Liver (tissue), 9 donors: ENCODE results near the gene PDGFD. TPM values are rescaled to one million over a fixed set of nuclear protein-coding genes. Genes with fewer than 3 reads are reported as not detected.

ENCODE experiments used
- DNase-seq: peaks from one replicate; pipeline ENCODE4 v3.0.0-alpha.2; 2017; ENCODE audit warnings: low spot score
- H3K27ac ChIP-seq, 2 donors: one replicate each; pipeline ENCODE4 v1.7.0; 2013; ENCODE audit warnings: inconsistent platforms in 2 of 2, low read length in 2 of 2, control low read depth in 1 of 2, low read depth in 1 of 2, mild to moderate bottlenecking in 1 of 2
- H3K27me3 ChIP-seq, 4 donors: one replicate each; pipeline versions ENCODE4 v1.6.1 to v1.7.0; 2013; ENCODE audit warnings: low read length in 3 of 4, inconsistent platforms in 1 of 4, mild to moderate bottlenecking in 1 of 4, moderate library complexity in 1 of 4; ENCODE audit not compliant: control insufficient read depth in 4 of 4, insufficient read depth in 4 of 4
- H3K36me3 ChIP-seq, 4 donors: one replicate each; pipeline versions ENCODE4 v1.6.1 to v1.7.0; 2013; ENCODE audit warnings: low read length in 3 of 4, mild to moderate bottlenecking in 3 of 4, low read depth in 1 of 4, moderate library complexity in 1 of 4; ENCODE audit not compliant: control insufficient read depth in 4 of 4, insufficient read depth in 3 of 4
- H3K4me1 ChIP-seq, 4 donors: one replicate each; pipeline versions ENCODE4 v1.6.1 to v1.7.0; 2013; ENCODE audit warnings: low read length in 3 of 4, mild to moderate bottlenecking in 3 of 4, moderate library complexity in 1 of 4; ENCODE audit not compliant: control insufficient read depth in 4 of 4, insufficient read depth in 4 of 4
- H3K4me3 ChIP-seq, 3 donors: one replicate each; pipeline versions ENCODE4 v1.6.1 to v1.7.0; 2013; ENCODE audit warnings: low read length in 3 of 3, control low read depth in 1 of 3, low read depth in 1 of 3, mild to moderate bottlenecking in 1 of 3
- H3K9ac ChIP-seq, 2 donors: one replicate each; pipeline ENCODE4 v1.7.0; 2013; ENCODE audit warnings: low read length in 2 of 2, mild to moderate bottlenecking in 2 of 2, moderate library complexity in 2 of 2, control low read depth in 1 of 2, low read depth in 1 of 2
- H3K9me3 ChIP-seq, 4 donors: one replicate each; pipeline versions ENCODE4 v1.6.1 to v1.7.0; 2013; ENCODE audit warnings: low read length in 3 of 4; ENCODE audit not compliant: control insufficient read depth in 4 of 4
- ATF3 ChIP-seq: IDR thresholded peaks from 2 replicates; pipeline ENCODE4 v1.6.1; 2016; ENCODE audit warnings: antibody characterized with exemption
- CTCF ChIP-seq: fragments of 150-350 bp; IDR thresholded peaks from 2 replicates; pipeline ENCODE4 v1.5.1; 2017; ENCODE audit warnings: improper control_type of control experiment, low read depth, low read length; ENCODE audit not compliant: missing input control
- EGR1 ChIP-seq, 2 donors: IDR thresholded peaks; 2 replicates each; pipeline ENCODE4 v1.6.1; 2016 to 2018; ENCODE audit warnings: antibody characterized with exemption in 2 of 2, low read depth in 2 of 2
- FOXA1 ChIP-seq: IDR thresholded peaks from 2 replicates; pipeline ENCODE4 v1.6.1; 2016; ENCODE audit warnings: antibody characterized with exemption
- FOXA2 ChIP-seq: IDR thresholded peaks from 2 replicates; pipeline ENCODE4 v1.6.1; 2016; ENCODE audit warnings: antibody characterized with exemption
- GABPA ChIP-seq, 2 donors: IDR thresholded peaks in 1 of 2; conservative IDR thresholded peaks in 1 of 2; 2 replicates each; pipeline ENCODE4 v1.6.1; 2016; ENCODE audit warnings: antibody characterized with exemption in 2 of 2, mild to moderate bottlenecking in 1 of 2, moderate library complexity in 1 of 2
- HNF4A ChIP-seq, 2 donors: conservative IDR thresholded peaks; 2 replicates each; pipeline ENCODE4 v1.6.1; 2016; ENCODE audit warnings: antibody characterized with exemption in 2 of 2, mild to moderate bottlenecking in 2 of 2
- HNF4G ChIP-seq: IDR thresholded peaks from 2 replicates; pipeline ENCODE4 v1.6.1; 2016; ENCODE audit warnings: antibody characterized with exemption
- JUND ChIP-seq, 2 donors: IDR thresholded peaks; 2 replicates each; pipeline ENCODE4 v1.6.1; 2016; ENCODE audit warnings: antibody characterized with exemption in 2 of 2
- MAX ChIP-seq: IDR thresholded peaks from 2 replicates; pipeline ENCODE4 v1.6.1; 2016; ENCODE audit warnings: antibody characterized with exemption
- NR2F2 ChIP-seq: IDR thresholded peaks from 2 replicates; pipeline ENCODE4 v1.6.1; 2016; ENCODE audit warnings: antibody characterized with exemption
- RAD21 ChIP-seq, 2 donors: IDR thresholded peaks; 2 replicates each; pipeline ENCODE4 v1.6.1; 2016; ENCODE audit warnings: antibody characterized with exemption in 2 of 2, mild to moderate bottlenecking in 2 of 2
- REST ChIP-seq: IDR thresholded peaks from 2 replicates; pipeline ENCODE4 v1.6.1; 2016; ENCODE audit warnings: antibody characterized with exemption, mild to moderate bottlenecking
- RXRA ChIP-seq, 2 donors: IDR thresholded peaks; 2 replicates each; pipeline ENCODE4 v1.6.1; 2017 to 2018; ENCODE audit warnings: antibody characterized with exemption in 2 of 2, mild to moderate bottlenecking in 1 of 2
- SP1 ChIP-seq: IDR thresholded peaks from 2 replicates; pipeline ENCODE4 v1.6.1; 2018; ENCODE audit warnings: antibody characterized with exemption, mild to moderate bottlenecking
- TAF1 ChIP-seq: conservative IDR thresholded peaks from 2 replicates; pipeline ENCODE4 v1.6.1; 2016; ENCODE audit warnings: antibody characterized with exemption, mild to moderate bottlenecking
- YY1 ChIP-seq: IDR thresholded peaks from 2 replicates; pipeline ENCODE4 v1.6.1; 2016; ENCODE audit warnings: antibody characterized with exemption, mild to moderate bottlenecking
- ZBTB33 ChIP-seq: IDR thresholded peaks from 2 replicates; pipeline ENCODE4 v1.6.1; 2016; ENCODE audit warnings: antibody characterized with exemption
- WGBS: extraction: QIAGEN DNeasy Blood & Tissue Kit; methylation state at CpG from one replicate; pipeline ENCODE4 v1.1.7; 2013; 5-methylcytosine and 5-hydroxymethylcytosine counted together
- polyA plus RNA-seq, 2 donors: library from polyadenylated mRNA; stranded (reverse) in 1 of 2; unstranded in 1 of 2; fragments of 200-250 nt in 1 of 2; fragments of >200 nt in 1 of 2; fragmentation: Nextera tagmentation in 1 of 2; extraction: Ambion mirVana in 1 of 2; gene quantifications; one replicate each; pipeline versions ENCODE4 v1.2.1 to v1.2.3, GENCODE V29; 2013 to 2015
- total RNA-seq, 2 donors: library from RNA; depleted of rRNA; stranded (reverse); fragments of >200 nt; gene quantifications; one replicate each; pipeline ENCODE4 v1.2.3, GENCODE V29; 2014
- donor health status: healthy.
- donor health status: healthy.
- donor health status: healthy.
- donor health status: healthy.
- donor health status: healthy.

PDGFD gene
- total and polyA plus RNA-seq, 4 donors = 1.0 to 3.3 (median 2.1) TPM

GRCh38 chr11:103985041-103985440 is 178.9 kb downstream of the PDGFD start:
- H3K9me3 ChIP-seq = peaks cover 0 to 2% (median 0%) of the 10 kb centered on the region in 4 donors
- H3K4me3 ChIP-seq = no peak overlapping the region
- H3K4me1 ChIP-seq = no peaks in the 10 kb centered on the region
- no peak overlapping the region for H3K27ac ChIP-seq
- H3K27me3 ChIP-seq = no peaks in the 10 kb centered on the region
- WGBS = 91% methylated on average over 1 of the region's 1 CpG
- TF ChIP-seq FOXA2 = no peak
- no peak for TF ChIP-seq RAD21 (IDR thresholded peaks at IDR 0.05)
- no peak for TF ChIP-seq FOXA1
- no peak for TF ChIP-seq TAF1
- no peak for TF ChIP-seq HNF4G
- no peak for TF ChIP-seq RXRA (IDR thresholded peaks at IDR 0.05)
- no peak for TF ChIP-seq GABPA (IDR thresholded peaks at IDR 0.05 in 1 of 2, conservative IDR thresholded peaks at IDR 0.05 in 1 of 2)
- no peak for TF ChIP-seq CTCF
- TF ChIP-seq YY1 = no peak
- no peak for TF ChIP-seq SP1
- TF ChIP-seq HNF4A (conservative IDR thresholded peaks at IDR 0.05) = no peak
- no peak for TF ChIP-seq ZBTB33
- TF ChIP-seq MAX = no peak
- TF ChIP-seq NR2F2 = no peak
- TF ChIP-seq ATF3 = no peak
- TF ChIP-seq EGR1 (IDR thresholded peaks at IDR 0.05; ENCODE audit: low read depth in 2 of 2) = no peak
- no peak for TF ChIP-seq REST
- TF ChIP-seq JUND (IDR thresholded peaks at IDR 0.05) = no peak
- H3K9ac ChIP-seq = no peak overlapping the region
- H3K36me3 ChIP-seq = no peaks in the 10 kb centered on the region
- no peak for DNase-seq
